CD4-positive, alpha-beta T cell treated with Interleukin-21 for 1 hour (primary cell): ENCODE measurements around the gene DHODH.
A peak's percentile ranks its signal among the peaks of the same experiment; 100 is the strongest.
"Not testable (repeated sequence)": the region's sequence is repeated elsewhere in the genome, so short reads cannot be mapped to it uniquely, and the experiment has no call there.

Source experiments
- DNase-seq: peaks from one replicate; pipeline ENCODE4 v3.0.0-alpha.2; 2020

Gene DHODH

DNA sequence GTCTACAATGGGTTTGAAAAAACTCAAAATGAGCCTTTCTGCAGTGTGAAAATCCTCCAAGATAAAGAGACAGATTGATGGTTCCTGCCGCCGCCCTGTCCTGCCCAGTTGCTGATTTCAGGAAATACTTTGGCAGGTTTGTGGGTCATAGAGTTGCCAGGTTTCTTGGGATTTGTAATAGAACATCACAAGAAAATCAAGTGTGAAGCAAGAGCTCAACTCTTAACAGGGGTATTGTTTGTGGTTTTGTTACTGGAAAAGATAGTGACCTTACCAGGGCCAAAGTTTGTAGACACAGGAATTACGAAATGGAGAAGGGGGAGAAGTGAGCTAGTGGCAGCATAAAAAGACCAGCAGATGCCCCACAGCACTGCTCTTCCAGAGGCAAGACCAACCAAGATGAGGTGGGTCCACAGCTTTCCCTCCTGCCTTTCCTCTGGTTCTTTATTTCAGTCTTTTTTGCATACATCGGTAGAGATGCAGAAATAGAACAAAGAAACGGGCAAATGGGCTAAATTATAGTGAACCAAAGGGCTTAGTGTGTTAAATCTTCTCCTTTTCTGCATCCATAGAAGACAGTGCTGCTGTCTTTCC is 45.8 kb downstream of the DHODH start, which contains the start of gene HP:
TSS of gene HP (plus strand) at position 252 of the 594 bp plus-strand sequence. CDS start at position 400, 148 bp downstream.
- DNase-seq, result not testable (repeated sequence)

DNA sequence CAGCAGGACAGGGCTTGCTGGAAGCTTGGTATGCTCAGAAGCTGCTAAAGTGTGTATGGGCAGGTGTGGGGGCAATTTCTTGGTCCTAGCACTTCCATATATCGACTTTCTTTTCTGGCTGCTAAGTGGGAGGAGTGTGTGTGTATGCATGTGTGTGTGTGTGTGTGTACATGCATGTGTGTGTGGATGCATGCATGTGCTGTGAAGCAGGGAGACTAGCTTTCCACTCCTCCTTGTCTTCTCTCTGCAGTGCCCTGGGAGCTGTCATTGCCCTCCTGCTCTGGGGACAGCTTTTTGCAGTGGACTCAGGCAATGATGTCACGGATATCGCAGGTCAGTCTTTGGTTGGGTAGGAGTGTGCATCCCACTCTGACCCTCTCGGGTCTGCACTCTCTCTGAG is 47.4 kb downstream of the DHODH start:
- no peak for DNase-seq

DNA sequence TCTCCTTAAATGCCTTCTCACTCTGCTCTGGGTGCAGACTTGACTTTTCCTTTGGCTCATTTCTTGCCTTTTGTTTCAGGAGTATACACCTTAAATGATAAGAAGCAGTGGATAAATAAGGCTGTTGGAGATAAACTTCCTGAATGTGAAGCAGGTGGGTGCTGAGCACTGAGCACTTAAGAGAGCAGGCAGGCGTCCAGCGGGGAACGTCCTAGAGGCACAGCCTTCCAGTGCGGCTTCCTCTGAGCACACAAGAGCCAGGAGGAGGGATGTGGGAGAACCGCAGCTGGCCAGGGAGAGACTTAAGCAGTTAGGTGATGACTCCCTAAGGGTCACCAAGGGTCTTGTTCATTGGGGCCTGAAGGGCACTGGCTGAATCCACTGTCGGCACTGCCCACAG is 48.8 kb downstream of the DHODH start:
- DNase-seq, result not testable (repeated sequence)

DNA sequence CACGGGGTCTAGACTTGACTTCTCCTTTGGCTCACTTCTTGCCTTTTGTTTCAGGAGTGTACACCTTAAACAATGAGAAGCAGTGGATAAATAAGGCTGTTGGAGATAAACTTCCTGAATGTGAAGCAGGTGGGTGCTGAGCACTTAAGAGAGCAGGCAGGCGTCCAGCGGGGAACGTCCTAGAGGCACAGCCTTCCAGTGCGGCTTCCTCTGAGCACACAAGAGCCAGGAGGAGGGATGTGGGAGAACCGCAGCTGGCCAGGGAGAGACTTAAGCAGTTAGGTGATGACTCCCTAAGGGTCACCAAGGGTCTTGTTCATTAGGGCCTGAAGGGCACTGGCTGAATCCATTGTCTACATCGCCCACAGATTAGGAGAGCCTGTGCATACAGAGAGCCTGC is 50.5 kb downstream of the DHODH start:
- not testable (repeated sequence) for DNase-seq

DNA sequence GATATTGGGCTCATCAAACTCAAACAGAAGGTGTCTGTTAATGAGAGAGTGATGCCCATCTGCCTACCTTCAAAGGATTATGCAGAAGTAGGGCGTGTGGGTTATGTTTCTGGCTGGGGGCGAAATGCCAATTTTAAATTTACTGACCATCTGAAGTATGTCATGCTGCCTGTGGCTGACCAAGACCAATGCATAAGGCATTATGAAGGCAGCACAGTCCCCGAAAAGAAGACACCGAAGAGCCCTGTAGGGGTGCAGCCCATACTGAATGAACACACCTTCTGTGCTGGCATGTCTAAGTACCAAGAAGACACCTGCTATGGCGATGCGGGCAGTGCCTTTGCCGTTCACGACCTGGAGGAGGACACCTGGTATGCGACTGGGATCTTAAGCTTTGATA is 51.9 kb downstream of the DHODH start:
- no peak for DNase-seq

DNA sequence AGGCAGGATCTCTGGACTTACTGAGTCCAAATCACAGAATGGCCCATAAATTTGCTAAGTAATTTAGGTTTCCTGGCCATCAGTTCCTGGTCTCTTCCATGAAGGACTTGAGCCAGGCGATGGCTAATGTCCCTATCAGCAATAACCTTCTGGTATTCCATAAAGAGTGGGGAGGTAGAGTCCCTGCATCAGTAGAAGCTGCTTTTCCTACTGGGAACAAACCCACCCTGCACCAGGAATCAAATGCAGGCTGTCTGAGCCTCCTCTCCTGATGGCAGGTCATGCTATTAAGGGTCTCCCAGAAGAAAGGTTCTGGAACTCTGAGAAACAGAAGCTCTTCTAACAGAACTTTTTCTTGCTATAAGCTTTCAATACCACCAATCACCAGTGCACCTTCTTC is 53.0 kb downstream of the DHODH start:
- no peak for DNase-seq

DNA sequence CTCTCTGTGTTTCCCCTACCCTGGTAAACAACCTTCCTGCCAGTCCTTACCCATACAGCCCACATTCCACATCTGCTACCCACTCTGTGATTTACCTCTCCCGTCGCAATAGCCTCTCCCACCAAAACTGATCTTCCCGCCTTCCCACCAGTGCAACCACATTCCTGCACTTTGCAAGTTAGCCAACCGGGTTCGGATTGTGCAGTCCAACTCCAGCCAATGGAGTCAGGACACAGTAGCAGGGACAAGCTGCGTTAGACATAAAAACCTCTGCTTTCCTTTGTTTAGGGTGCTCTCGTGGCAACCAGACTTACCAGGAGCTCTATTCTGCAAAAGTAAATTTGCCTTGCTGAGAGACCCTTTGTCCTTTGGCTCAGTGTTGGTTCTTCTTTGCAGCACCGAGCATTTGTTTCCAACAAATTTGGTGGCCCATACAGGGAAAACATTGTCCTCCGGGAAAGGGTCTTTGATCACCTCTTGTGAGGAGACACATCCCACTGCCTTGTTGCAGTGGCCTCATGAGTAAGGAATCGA is 55.9 kb downstream of the DHODH start:
- DNase-seq, result no peak

DNA sequence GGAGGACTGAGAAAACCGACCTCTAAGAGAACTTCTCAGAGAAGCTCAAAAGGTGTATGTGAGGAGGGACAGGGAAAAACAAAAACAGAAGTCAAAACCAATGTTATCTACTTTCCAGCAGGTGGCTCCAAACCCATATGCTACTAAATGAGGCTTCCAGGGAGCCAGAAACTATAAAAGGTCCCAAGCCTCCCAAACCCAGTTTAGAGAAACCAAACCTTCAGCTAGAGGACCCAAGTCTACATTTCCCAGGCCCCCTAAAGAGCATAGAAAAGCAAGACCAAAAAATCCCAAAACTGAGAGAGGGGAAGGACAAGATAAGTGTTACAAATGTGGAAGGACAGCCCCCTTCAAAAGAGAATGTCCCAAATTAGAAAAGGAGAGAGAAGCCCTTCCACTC is 58.2 kb downstream of the DHODH start:
- DNase-seq, result peak; percentile 28

DNA sequence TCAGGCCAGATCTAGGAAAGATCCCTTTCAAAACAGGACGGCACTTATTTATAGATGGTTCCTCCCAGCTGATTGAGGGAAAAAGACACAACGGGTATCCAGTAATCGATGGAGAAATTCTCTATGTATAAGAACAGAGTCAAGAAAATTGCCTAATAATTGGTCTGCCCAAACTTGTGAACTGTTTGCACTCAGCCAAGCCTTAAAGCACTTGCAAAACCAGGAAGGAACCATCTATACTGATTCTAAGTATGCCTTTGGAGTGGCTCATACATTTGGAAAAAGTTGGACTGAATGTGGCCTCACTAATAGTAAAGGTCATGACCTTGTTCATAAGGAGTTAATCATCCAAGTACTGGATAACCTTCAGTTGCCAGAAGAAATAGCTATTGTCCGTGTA is 60.4 kb downstream of the DHODH start:
- DNase-seq, result no peak

DNA sequence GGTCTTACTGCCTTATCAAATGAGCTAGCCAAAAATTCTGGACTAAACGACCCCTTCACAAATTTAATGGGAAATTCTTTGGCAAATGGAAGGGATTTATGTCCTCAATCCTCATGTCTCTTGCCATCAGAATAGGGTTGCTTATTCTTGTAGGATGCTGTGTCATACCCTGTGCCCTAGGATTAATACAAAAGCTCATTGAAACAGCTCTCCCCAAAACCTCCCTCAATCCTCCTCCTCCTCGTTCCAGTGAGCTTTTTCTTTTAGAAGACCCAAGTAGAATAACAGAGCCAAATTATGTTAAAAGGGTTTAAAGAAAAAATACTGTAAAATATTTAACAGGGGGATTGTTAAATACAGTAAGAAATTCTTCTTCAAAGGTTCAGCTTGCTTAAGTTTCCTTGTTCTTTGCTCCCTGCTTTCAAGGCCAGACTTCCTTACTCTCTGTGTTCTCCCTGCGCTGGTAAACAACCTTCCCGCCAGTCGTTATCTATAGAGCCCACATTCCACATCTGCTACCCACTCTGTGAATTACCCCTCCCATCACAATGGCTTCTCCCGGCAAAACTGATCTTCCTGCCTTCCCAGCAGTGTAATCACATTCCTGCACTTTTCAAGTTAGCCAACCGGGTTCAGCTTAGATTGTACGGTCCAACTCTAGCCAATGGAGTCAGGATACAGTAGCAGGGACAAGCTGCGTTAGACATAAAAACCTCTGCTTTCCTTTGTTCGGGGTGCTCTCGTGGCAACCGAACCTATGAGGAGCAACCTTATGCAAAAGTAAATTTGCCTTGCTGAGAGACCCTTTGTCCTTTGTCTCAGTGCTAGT is 64.2 kb downstream of the DHODH start:
- DNase-seq, result no peak

DNA sequence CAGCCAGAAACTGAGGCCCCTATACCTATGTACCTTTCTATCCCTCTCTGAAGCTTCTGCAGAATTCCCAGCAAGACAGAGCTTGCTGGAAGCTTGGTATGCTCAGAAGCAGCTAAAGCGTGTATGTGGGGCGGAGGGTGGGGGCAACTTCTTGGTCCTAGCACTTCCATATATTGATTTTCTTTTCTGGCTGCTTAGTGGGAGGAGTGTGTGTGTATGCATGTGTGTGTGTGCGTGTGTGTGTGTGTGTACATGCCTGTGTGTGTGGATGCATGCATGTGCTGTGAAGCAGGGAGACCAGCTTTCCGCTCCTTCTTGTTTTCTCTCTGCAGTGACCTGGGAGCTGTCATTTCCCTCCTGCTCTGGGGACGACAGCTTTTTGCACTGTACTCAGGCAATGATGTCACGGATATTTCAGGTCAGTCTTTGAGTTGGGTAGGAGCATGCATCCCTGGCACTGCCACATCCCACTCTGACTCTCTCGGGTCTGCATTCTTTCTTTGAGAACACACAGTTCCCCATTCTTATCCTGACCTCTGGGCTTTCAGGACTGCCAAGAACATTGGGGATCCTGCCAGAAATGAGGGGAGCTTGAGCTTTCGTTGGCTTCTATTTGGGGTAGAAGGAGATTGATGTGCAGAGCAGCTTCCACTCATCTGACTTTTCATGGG is 65.2 kb downstream of the DHODH start:
- no peak for DNase-seq

DNA sequence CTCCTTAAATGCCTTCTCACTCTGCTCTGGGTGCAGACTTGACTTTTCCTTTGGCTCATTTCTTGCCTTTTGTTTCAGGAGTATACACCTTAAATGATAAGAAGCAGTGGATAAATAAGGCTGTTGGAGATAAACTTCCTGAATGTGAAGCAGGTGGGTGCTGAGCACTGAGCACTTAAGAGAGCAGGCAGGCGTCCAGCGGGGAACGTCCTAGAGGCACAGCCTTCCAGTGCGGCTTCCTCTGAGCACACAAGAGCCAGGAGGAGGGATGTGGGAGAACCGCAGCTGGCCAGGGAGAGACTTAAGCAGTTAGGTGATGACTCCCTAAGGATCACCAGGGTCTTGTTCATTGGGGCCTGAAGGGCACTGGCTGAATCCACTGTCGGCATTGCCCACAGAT is 66.5 kb downstream of the DHODH start:
- DNase-seq, result not testable (repeated sequence)
